Neural progenitor cell (in vitro differentiated cells): Measurements from ENCODE around the gene SLC7A1.

ENCODE experiments used
- CTCF ChIP-seq: fragments of 200-600 bp; sonication (generic); IDR thresholded peaks from 2 replicates; pipeline ENCODE4 v1.5.1; 2017; ENCODE audit warnings: antibody characterized with exemption, mild to moderate bottlenecking
- EZH2 ChIP-seq: fragments of 200-600 bp; sonication (generic); IDR thresholded peaks from 2 replicates; pipeline ENCODE4 v1.6.1; 2017; ENCODE audit warnings: antibody characterized with exemption, mild to moderate bottlenecking, moderate library complexity
- EZH2phosphoT487 ChIP-seq: fragments of 200-600 bp; sonication (generic); IDR thresholded peaks from 2 replicates; pipeline ENCODE4 v1.6.1; 2017; ENCODE audit warnings: antibody characterized with exemption

GRCh38 chr13:29605860-29606526 is 10.5 kb upstream of the SLC7A1 start:
- TF ChIP-seq EZH2 (no peak), CTCF (no peak), EZH2phosphoT487 (no peak)
